ENCODE results near the gene NHSL1.
A peak's percentile ranks its signal among the peaks of the same experiment; 100 is the strongest.

The NHSL1 gene

DNA sequence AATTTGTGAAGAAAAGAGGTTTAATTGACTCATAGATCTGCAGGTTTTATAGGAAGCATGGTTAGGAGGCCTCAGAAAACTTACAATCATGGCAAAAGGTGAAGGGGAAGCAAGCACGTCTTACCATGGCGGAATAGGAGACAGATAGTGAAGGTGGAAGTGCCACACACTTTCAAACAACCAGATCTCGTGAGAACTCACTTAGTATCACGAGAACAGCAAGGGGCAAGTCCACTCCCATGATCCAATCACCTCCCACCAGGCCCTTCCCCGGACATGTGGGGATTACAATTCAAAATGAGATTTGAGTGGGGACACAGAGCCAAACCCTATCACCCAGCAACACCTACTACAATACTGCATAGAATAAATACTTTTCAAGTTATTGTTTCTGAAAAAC is 102.6 kb downstream of the NHSL1 start:
- DNase-seq = no peak

DNA sequence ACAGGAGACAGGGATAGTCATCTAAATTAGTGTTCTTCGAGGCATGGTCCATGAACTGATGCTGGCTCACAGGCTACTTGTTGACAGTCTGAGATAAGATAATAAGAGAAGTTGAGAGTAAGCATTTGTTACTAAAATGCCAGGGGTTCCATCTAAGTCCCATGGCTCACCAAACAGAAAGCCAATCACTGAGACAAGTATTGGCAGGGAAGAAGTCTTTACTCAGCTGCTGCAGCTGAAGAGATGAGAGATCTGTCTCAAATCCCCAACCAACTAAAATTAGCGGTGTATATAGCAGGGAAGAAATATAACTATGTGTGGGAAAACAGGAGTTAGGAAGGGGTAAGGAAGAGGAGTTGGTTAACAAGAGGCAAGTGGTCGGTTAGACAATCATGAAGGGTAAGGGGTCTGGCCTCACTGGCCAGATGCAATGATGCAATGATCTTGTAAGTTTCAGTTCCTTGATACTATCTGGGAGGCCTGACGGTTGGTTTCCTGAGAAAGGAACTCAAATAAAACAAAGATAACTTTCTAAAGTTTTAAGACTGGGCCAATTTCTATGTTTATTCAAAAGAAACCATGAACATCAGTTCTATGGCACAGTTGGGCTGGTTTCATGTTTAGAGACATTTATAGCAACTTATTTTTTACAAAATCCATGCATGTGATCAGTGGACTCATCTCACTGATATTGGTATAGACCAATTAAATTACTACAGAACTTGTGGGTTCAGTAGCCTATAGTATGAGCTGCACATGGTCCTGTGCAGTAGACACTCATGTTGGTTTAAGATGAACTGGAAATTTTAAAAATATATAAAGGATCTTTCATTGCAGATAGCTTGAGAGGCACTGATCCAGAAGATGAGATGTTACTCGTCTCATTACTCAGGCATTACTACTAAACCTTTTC is 105.2 kb downstream of the NHSL1 start:
- no peak for DNase-seq

DNA sequence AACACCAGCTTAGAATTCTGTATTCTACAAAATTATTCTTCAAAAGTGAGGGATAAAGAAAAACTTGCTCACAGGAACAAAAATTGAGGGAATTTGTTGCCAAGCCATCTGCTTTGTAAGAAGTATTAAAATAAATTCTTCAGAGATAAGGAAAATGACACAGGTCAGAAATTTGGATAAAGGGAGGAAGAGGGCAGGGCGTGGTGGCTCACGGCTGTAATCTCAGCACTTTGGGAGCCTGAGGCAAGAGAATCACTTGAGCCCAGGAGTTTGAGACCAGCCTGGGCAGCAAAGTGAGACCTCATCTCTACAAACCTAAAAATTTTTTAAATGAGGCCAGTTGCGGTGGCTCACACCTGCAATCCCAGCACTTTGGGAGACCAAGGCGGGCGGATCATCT is 109.7 kb downstream of the NHSL1 start:
- DNase-seq = no peak

GRCh38 chr6:138387577-138388368 is 111.5 kb downstream of the NHSL1 start:
- DNase-seq = no peak

- no peak for DNase-seq
Measured at GRCh38 chr6:138386897-138387296, 112.4 kb downstream of the NHSL1 start.

- DNase-seq = no peak
Measured at GRCh38 chr6:138383776-138384175, 115.5 kb downstream of the NHSL1 start.

DNA sequence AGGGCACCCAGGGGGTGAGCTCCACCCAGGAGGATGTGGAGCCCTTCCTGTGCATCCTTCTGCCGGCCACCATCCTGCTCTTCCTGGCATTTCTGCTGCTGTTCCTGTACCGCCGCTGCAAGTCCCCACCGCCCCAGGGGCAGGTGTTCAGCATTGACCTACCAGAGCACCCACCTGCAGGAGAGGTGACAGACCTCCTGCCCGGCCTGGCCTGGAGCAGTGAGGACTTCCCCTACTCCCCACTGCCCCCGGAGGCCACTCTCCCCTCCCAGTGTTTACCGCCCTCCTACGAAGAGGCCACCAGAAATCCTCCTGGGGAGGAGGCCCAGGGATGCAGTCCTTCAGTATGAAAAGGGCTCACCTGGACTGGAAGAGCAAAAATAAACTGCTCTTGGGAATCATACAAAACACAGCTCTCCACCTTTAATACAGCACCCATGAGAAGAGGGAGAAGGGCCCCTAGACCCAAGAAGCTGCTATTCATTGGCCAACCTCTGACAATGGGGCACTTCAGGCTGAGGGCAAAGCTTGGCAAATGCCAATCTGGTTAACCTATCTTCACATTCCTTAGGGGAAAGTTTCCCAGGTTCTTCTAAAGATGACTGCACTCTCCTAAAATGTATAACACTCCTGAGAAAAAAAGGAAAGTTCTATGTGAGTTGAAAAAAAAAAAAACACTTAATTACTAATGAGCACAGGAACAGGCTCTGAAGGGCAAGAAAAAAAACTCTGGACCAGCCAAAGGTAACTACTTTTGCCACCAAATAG is 116.6 kb downstream of the NHSL1 start:
- DNase-seq = no peak

GRCh38 chr6:138378463-138378862 is 120.8 kb downstream of the NHSL1 start:
- DNase-seq = no peak

DNA sequence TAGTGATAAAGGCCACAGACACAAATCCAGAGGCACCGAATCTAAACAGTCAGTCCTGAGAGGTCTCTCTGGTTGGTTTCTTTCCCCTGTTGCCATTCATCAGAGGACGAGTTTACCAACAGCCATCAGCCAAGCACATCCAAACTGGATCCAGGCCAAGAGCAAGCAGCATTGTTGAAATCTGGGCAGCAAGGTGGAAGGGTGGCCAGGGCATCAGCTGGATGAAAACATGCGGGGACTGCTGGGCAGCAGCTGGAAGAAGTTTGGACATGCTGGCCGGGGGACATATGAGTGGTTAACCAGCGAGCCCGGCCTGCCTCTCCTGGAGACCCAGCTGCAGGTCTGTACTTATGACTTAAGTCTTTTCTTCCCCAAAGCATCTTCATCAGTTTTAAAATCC is 121.5 kb downstream of the NHSL1 start, which contains the start of gene SMIM28:
Gene SMIM28, plus strand, starts transcription at position 62 of the 400 bp plus-strand sequence. Its CDS starts 168 bp downstream, at position 230.
- no peak for DNase-seq

- DNase-seq = no peak
Measured at GRCh38 chr6:138377042-138377441, 122.3 kb downstream of the NHSL1 start.

GRCh38 chr6:138374815-138375214 is 124.5 kb downstream of the NHSL1 start:
- no peak for DNase-seq

DNA sequence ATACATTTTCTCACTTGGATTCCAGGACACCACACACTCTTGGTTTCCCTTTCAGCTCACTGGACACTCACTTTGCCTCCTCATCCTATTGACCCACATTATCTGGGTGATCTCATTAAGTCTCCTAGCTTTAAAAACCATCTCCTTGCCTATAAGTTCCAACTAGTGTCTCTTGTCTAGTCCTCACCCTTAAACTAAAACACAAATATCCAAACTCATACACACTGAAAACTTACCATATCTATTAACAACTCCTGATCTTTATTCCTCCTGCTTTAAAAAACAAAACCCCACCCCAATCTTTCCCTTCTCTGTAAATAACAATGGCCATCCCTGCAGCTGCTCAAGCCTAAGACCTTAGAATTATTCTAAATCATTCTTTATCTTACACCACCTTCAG is 125.1 kb downstream of the NHSL1 start:
- no peak for DNase-seq

GRCh38 chr6:138372711-138373463 is 126.4 kb downstream of the NHSL1 start:
- peak; percentile 29 for DNase-seq

All from fibroblast of upper back skin (primary cell).